Endothelial cell of hepatic sinusoid (primary cell): ENCODE measurements around the gene TNS3.

Experiments
- in situ Hi-C: cut with HindIII; loops from 2 replicates; pipeline ENCODE4 v1.10.0; 2017; ENCODE audit warnings: low sequenced_read_pairs

TNS3 gene

DNA sequence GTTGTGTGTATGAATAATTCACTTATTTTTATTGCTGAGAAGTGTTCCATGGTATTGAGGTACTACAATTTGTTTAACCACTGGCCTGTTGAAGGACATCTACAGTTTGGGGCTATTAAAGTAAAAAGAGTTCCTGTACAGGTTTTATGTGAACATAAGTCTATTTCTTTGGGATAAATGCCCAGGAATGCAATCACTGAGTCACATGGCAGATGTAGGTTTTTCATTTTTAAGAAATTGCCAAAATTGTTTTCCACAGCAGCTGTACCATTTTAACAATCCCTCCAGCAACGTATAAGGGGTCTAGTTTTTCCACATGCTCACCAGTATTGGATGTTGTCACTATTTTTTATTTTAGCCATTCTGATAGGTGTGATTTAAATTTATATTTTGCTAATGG is 243.9 kb downstream of the TNS3 start:
- in situ Hi-C loops, result no loop called here

DNA sequence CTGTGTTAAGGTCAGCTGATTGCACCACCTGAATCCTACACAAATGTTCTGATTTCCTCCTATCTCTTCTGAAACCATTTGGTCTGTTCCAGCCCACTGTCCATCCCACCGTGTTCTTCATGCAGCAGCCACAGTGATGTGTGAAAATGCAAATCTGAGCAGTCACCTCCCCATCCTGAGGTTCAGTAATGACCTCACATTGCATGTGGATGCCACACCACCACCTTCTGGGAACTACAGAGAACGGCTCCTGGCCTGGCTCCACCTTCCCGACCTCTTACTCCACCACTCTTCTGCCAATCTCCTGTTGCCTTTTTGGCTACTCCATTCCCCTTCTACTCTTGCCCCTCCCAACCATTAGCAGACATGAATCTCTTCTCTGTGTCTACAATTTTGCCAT is 244.4 kb downstream of the TNS3 start:
- in situ Hi-C loops, result no loop called here

DNA sequence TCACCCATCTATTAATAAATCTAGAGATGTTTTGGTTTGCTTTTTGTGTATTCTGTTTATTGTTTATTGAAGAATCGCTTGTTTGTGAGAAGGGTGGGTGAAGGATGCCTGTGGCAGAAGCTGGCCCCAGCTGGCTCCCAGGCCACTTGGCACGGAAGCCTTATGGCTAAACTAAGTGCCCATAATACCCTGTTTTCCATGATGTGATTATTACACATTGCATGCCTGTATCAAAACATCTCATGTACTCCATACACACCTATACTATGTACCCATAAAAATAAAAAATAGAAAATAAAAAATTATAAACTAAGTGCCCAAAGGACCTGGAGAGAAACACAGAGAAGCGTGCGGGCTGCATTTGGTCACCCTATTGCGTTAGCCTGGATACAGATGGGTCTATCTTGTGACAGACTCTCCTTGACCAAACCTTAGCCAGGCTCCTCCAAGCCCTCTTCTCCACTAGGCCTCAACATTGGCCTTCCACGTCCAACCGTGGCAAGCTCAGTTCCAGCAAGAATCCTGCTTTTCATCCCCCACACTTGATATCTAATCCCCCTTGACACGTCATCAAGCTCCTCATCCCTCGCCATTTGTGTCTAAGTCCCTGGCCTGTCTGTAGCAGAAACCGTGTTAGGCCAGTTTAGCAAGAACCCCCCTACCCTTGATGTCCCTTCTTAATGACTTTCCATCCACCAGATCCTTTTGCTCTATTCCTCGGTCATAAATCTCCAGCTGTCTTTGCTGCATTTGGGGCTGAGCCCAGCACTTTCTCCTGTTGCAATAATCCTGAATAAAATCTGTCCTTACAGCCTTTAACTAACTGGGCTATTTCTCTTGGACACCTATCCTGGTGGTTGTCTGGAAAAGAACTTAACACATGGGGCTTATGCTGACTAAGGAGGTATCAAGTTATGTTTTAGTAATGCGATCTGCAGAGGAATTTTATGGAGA is 245.2 kb downstream of the TNS3 start:
- in situ Hi-C loops, result no loop called here

DNA sequence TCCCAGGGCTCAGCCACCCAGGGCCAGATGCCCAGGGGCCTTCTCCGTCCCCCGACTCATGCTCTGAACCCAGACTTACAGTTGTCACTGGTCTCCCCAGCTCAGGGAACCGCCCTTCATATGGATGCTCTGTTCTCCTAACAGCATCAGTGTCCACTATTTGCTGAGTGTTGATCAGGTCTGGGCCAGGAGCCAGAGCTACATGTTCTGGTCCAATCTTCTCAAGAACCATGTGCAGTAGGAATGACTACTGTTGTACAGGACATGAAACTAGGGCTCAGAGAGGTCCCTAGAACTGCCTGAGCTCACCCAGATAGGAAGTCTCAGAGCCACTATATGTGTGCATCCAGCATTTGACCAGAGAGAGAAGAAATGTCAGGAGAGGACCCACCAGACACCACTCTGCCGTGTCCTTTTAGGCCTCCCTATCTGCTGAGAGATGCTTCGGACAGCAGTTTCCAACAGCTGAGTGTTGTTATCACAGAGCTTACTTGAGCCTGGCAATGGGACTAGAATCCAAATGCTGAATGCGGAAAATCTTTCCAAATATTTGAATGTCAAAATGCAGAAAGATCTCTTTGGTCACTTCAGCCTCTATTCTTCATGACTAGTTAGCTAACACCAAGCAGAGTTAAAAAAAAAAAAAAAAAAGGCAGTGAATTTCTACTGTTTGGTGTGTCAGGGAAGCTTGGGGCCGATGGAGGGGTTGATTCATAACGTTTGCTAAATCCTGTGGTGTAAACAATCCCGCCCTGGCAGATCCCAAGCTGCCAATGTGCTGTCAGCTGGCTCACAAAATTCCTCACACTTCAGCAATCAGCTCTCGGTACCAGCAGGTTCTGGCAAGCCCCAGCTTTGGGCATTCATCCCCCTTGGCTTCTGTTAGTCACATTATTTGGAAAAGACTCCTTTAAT is 246.1 kb downstream of the TNS3 start:
- in situ Hi-C loops, result no loop called here

DNA sequence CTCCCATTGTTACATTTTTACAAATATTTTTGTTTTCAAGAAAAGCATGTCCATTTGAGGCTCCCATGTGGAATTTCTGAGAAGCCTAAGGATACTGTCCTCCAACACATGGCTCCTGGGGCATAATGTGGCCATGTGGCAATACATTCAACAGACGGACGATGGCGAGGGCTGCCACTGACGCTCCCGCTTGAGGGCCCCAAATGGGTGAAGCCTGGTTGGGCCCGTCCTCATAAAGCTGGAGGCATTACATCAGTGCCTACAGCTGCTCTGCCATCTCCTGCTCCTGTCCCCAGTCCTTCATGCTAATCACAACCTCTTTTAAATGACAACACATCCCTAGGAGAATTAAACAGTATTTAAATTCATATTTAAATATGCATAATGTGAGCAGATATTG is 246.8 kb downstream of the TNS3 start:
- in situ Hi-C loops, result no loop called here

DNA sequence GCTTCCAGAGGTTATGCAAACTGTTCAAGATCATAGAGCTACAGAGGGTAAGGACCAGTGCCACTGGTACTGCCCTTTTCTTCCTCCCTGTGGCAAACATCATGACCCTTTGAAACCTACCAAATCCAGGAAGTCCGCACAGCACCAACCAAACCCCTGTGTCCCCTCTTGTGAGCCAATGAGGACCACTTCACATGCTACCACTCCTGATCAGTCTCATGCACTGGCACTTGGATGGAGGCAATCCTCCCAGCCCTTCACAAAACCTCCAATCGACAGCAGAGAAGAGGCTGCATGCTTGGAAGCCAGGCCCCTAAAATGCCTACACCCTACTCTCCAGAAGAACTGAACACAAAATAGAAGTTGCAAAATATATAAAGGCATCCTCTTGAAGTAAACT is 248.0 kb downstream of the TNS3 start:
- in situ Hi-C loops, result no loop called here

DNA sequence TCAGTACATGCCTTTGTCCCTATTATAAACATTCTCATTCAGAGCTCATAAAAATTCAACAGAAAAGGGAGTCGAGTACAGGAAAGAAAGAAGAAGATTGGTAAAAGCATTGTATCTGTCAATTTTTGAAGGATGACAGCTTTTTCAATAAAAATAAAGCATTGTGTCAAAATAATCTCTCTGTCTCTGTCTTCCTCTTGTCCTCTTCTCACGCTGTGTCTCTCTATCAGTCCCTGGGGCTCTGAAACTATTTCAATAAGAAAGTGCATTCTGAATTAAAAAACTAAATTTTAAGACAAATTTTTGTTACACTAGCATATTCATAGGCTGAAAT is 248.4 kb downstream of the TNS3 start:
- in situ Hi-C loops, result no loop called here

DNA sequence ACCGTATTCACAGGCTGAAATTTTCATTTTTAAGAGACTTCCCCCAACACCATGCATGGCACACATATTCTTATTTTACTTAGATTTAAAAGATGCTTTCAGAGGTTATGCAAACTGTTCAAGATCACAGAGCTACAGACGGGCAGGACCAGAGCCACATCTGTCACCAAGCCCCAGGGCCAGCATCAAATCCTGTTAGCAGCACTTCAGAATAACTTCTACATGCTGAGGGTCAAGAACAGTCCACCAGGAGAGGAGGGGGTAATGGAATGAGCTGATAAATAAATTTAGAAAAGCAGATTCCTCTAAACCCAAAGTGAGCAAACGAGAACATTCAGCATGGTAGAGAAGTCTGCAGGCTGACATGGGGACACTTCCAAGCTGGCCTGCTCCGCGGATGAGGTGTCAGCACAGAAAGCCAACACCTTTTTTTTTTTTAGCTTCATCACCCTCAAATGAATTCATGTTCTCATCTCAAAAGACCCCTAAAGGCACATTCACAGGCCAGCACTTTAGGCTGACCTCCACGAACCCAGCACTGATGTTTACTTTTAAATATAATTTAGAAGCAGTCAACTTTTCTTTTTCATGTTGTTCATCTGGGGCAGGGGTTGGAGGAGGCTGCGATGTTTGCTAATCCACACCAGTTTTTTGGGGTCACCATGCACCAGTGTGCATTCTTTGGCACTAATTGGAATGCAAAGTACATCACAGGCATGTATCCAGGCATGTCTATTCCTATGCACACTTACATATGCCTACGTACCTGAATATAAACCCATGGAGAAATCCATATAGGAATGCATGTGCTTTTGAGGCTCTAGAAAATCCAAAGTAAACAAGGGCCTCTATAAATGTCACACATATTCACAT is 249.0 kb downstream of the TNS3 start:
- in situ Hi-C loops, result no loop called here

DNA sequence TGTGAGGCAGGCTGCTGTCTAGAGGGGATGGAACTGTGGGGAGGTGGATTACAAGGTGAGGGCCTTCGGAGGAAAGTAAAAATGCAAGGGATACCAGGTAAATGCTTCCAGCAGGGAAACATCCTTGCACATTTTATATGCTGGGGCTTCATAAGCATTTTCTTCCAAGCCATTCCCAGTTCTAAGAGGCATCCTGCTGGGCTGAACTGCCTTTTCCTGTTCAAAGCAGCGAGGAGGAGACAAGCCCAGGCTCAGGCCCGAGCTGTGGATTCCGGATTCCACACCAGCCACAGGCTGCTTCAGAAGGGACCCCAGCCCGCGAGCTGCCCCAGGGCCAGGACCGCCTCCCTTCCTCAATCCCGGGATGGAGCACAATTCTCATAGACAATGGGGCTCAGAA is 249.7 kb downstream of the TNS3 start:
- in situ Hi-C loops, result no loop called here

DNA sequence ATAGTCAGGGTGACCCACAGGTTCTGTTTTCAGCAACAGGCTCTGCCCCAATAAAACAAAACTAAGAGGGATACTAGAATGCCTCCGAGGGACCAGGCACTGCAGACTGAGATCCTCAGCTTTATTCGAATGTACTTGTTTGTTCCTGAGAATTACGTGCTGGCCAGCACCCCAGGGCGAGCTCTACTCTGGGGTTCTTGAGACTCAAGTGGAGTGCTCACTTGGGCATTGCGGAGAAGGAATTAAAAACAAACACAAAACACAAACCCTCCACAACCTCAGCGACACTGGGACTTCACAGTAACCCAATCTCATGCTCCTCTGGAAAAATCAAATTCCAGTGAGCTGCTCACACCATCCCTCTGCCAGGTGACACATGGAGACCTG is 250.7 kb downstream of the TNS3 start:
- in situ Hi-C loops, result no loop called here

DNA sequence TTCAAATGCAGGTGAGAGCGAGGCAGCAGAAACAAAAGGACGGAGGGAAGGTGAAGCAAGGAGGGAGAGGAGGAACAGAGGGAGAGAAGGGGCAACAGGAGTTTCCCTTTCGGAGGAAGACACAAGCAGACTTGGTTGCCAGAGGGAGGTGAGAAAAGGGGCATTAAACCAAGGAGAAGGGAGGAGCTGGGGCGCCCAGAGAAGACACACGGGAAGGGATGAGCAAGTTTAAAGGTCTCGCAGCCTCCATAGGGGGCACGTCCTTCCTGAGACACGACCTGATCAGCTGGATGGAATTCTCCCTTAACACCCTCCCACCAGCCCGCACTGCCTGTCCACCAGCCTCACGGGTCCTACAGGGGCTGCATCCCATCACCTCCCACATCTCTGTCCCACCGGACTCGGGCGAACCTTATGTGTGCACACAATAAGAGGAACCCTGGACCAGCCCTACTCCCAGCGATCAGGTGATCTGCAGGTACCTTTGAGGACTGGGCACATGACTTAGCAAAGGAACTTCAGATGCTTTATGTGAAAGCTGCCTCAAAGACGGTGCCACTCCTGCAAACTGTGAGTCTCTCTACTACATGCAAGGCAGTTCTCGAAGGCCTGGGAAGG is 251.2 kb downstream of the TNS3 start:
- in situ Hi-C loops, result no loop called here

DNA sequence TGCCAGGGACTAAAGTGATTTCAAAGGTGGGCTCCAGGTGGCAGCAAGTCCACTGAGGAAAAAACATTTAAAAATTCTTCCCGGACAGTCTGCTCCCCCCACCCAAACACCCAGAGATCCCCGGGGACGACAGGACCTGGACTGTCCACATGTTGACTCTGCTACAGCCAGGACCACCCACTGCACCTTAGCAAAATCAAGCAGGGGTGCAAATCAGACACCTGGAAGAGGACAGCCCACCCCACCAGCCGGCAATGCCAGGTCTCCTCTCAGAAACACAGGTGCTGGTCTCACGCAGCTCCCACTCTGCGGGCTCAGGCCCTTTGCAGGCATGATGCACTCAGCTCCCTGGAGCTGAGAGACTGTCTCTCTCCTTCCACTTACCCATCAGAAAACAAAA is 251.9 kb downstream of the TNS3 start:
- in situ Hi-C loops, result no loop called here

DNA sequence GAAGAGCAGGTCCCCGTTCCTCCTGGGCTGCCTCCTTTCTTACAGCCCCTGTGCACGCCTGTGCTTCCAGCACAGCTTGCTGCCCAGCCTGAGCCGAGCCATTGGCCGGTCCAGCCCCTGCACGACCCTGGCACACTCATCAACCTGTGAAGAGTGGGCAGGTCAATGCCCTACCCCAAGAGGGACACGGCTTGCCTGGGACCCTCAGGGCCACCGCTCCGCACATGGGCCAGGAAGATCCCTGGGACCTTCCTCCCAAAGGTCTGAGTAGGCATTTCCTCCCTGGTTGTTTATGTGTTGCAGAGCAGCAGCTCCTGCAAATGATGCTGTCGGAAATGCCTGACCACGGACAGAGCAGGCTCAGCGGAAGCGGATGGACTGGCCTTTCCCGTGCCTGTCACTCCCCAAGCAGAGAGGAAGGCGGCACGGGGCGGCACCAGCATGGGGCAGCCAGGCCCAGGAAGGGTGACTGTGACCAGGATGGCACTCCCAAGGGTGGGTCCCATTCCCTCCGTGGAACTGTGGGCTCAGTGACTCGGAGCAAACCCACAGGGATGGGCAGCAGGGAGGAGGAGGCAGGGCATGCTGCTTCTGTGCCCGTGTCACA is 252.5 kb downstream of the TNS3 start:
- in situ Hi-C loops, result loop anchor here (5.0 kb wide), 1 partner anchor 72 kb away; no protein-coding TSS in a partner anchor

DNA sequence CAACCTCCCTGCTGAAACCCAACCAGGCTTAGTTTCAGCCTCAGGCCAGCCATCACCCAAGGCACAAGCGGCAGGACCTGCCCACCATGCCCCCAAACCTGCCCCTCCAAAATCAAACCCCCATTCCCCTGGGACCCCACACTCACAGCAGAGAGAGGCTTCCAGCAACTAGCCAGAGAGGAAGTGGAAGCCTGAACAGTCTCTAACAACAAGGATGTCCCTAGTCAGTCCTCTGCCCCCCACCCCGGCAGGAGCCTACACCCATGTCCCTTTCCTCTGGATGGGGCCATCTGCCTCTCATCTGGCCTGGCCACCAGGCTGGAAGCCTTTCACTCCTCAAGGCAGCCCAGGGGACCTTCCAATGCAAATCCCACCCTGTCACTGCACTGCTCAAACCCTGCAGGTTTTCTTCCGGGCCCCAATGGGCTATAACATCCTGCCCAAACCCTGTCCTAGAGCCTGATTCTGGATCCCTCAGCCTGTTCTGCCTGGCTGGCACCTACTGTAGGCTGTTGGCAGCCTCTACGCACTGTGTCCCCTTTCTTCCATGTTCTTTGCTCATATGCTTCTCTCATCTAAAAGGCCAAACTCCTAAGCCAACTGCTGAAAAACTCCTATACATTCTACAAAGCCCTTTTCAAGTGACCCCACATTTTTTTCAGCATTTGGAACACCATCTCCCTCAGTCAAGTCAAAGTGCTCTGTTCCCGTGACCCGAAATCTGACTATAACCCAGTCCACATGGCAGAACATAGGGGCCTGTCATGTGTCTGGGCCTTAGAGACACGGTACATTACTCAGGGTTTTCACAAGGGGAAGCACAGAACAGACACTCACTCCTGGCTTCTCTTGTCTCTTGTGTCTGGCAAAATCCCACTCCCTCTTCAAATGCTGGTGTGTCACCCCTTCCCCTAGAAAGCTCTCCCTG is 253.3 kb downstream of the TNS3 start:
- in situ Hi-C loops, result loop anchor here (5.0 kb wide), 1 partner anchor 71 kb away; no protein-coding TSS in a partner anchor

DNA sequence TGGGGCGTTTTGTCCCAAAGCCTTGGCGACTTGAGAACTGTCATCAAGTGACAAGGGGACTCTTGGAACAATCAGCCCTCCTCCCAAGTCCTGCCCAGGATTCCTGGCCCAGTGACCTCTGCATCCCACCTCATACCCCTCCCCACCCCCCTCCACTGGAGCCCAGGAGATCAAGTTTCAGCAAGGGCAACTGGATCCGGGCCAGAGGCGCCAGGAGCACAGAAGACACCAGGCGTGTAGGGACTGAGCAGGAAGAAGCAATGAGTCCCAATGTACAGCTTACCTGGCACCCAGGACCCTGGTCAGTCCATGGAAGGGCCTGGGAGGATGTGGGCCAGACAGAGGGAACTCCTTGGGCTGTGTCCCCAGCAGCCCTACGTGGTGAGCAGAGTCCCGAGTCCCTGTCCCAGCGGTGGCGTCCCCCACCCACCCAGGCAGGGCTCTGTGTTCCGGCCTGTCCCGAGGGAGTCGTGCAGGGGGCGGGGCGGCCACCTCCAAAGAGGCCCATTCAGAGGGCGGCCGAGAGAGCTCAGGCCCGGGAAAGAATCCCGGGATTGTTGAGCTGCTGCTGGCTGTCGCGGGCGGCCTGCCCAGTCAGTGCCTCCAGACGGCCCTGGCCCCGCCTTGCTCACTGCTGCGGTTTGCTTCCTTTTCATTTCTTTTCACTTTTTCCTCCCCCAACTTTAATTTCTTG is 254.1 kb downstream of the TNS3 start:
- in situ Hi-C loops, result loop anchor here (5.0 kb wide), 1 partner anchor 71 kb away; no protein-coding TSS in a partner anchor

DNA sequence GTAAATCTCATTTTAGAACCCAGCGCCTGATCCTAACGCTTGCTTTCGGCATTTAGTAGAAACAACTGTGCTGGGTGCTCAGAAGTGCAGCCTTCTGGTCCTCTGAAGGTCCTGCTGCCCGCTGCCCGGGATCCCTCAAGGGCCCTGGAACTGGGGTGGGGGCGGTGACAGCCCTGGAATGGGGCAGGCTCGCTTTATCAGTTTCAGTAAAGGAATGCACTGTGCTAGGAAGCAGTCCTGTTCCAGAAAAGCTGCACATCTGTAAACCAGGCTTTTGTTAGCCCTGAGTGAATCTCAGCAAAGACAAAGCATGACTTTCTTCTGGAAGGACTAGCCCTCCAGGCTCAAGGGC is 254.6 kb downstream of the TNS3 start:
- in situ Hi-C loops, result loop anchor here (5.0 kb wide), 1 partner anchor 70 kb away; no protein-coding TSS in a partner anchor

DNA sequence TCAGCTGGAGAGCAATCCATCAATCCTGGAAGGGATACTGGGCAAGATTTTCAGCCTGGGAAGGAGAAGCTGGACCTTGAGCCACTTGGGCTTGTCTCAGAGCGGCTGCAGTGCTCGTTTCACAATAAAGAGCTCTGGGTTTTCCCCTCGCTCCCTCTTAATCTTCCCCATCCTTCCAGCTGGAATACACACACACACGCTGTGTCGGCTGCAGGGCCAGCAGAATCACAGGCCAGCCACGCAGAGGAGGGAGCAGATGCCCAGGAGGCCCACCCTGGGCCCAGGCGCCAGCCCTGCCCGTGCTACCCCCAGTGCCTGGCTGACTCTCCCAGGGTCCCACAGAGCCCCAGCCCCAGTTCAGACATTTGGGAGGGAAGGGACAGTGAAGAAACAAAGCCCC is 255.1 kb downstream of the TNS3 start:
- in situ Hi-C loops, result loop anchor here (5.0 kb wide), 1 partner anchor 70 kb away; no protein-coding TSS in a partner anchor

DNA sequence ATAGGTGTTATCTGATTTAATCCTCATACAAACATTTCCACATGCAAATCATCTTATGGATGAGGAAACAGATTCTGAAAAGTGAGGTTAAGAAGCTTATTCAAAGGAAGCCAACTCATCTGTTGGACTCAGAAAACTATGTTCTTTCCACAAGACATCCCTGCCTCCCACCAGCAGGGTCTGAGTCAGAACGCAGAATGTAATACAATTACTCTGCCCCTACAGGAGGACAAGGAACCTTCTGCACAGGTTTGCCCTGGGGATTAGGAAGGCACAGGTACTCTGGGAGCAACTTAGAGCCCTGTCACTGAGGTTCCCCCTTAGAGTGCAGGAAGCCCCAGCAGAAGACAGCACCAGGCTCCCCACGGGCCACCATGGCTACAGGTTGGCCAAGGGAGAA is 255.7 kb downstream of the TNS3 start:
- in situ Hi-C loops, result loop anchor here (5.0 kb wide), 1 partner anchor 69 kb away; no protein-coding TSS in a partner anchor
